Measurements from ENCODE around the gene TPP2. TPM values are rescaled to one million over a fixed set of nuclear protein-coding genes. Genes with fewer than 3 reads are reported as not detected.

Gene TPP2
- total RNA-seq, 1 experiment from 2014 or later: 68.3 TPM

- TF ChIP-seq PRDM15 (CRISPR knock-in tag; IDR thresholded peaks at IDR 0.05): no peak
These were observed 112.2 kb downstream of the TPP2 start (continued) for GRCh38 chr13:102708991-102709390.

GRCh38 chr13:102709536-102709935 lies 112.8 kb downstream of the TPP2 start:
- ATAC-seq: no peak
- no peak for DNase-seq (ENCODE audit: low spot score)
- ChIA-PET CTCF (no interaction called here), POLR2A (no interaction called here)
- no peaks in the 10 kb centered on the region for H3K4me1 Mint-ChIP-seq
- no peaks in the 10 kb centered on the region for H3K27me3 Mint-ChIP-seq (ENCODE audit: low read depth)
- H3K36me3 Mint-ChIP-seq: no peaks in the 10 kb centered on the region
- no peak overlapping the region for H3K4me3 Mint-ChIP-seq
- peaks cover 4% of the 10 kb centered on the region; the same call in 1 of the 2 replicates for H3K9me3 Mint-ChIP-seq
- H3K27ac Mint-ChIP-seq: no peak overlapping the region
- TF ChIP-seq HMGXB4 (CRISPR knock-in tag; IDR thresholded peaks at IDR 0.05) (no peak), FOXK1 (CRISPR knock-in tag; IDR thresholded peaks at IDR 0.05) (no peak), ZNF416 (CRISPR knock-in tag; IDR thresholded peaks at IDR 0.05) (no peak), NR2C2 (CRISPR knock-in tag; IDR thresholded peaks at IDR 0.05) (no peak), ZNF671 (CRISPR knock-in tag; IDR thresholded peaks at IDR 0.05) (no peak), JAZF1 (CRISPR knock-in tag; IDR thresholded peaks at IDR 0.05) (no peak), GTF2I (CRISPR knock-in tag; conservative IDR thresholded peaks at IDR 0.05) (no peak), GABPB1 (CRISPR knock-in tag; IDR thresholded peaks at IDR 0.05) (no peak), GRHL2 (CRISPR knock-in tag; IDR thresholded peaks at IDR 0.05; ENCODE audit: insufficient replicate concordance, severe bottlenecking) (no peak), NR1H2 (CRISPR knock-in tag; IDR thresholded peaks at IDR 0.05) (no peak), ZNF232 (CRISPR knock-in tag; IDR thresholded peaks at IDR 0.05) (no peak), ZNF121 (CRISPR knock-in tag; IDR thresholded peaks at IDR 0.05) (no peak), IRF2 (CRISPR knock-in tag; IDR thresholded peaks at IDR 0.05; ENCODE audit: borderline replicate concordance, low read depth) (no peak), CBFB (CRISPR knock-in tag; IDR thresholded peaks at IDR 0.05; ENCODE audit: low read depth) (no peak), E2F5 (CRISPR knock-in tag; IDR thresholded peaks at IDR 0.05) (no peak), ERG (CRISPR knock-in tag; IDR thresholded peaks at IDR 0.05) (no peak), NFATC4 (CRISPR knock-in tag; IDR thresholded peaks at IDR 0.05) (no peak), ZNF138 (CRISPR knock-in tag; conservative IDR thresholded peaks at IDR 0.05) (no peak)
- TF ChIP-seq, protein P1, sequence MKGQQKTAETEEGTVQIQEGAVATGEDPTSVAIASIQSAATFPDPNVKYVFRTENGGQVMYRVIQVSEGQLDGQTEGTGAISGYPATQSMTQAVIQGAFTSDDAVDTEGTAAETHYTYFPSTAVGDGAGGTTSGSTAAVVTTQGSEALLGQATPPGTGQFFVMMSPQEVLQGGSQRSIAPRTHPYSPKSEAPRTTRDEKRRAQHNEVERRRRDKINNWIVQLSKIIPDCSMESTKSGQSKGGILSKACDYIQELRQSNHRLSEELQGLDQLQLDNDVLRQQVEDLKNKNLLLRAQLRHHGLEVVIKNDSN (CRISPR knock-in tag; IDR thresholded peaks at IDR 0.05): no peak
